HepG2 (cell line): Measurements from ENCODE around the gene IGFBP6. TPM values are rescaled to one million over a fixed set of nuclear protein-coding genes. Genes with fewer than 3 reads are reported as not detected.

Experiments used
- ARNT ChIP-seq: fragments of 450-650 bp; IDR thresholded peaks from 2 replicates; pipeline ENCODE4 v1.6.1; 2017
- ATF4 ChIP-seq, 2 experiments: fragments of 450-650 bp in 1 of 2; sonication (generic) in 1 of 2; formaldehyde crosslinking; IDR thresholded peaks; 2 replicates each; pipeline versions ENCODE4 v1.5.0 to v1.8.0; 2020 to 2022; ENCODE audit warnings: mild to moderate bottlenecking in 1 of 2, missing genetic modification reagents in 1 of 2
- HNF4A ChIP-seq: sonication (generic); formaldehyde crosslinking; IDR thresholded peaks from 2 replicates; pipeline ENCODE4 v1.4.0; 2020; ENCODE audit warnings: missing genetic modification reagents
- PCBP1 ChIP-seq: fragments of 200-400 bp; formaldehyde crosslinking; IDR thresholded peaks from 2 replicates; pipeline ENCODE4 v1.6.1; 2017; ENCODE audit warnings: mild to moderate bottlenecking, low read depth, low read length, borderline replicate concordance
- RELA ChIP-seq: sonication (generic); formaldehyde crosslinking; IDR thresholded peaks from 2 replicates; pipeline ENCODE4 v1.4.0; 2020; ENCODE audit warnings: missing genetic modification reagents
- SIN3A ChIP-seq: IDR thresholded peaks from 2 replicates; pipeline ENCODE4 v1.6.1; 2011; ENCODE audit warnings: low read depth, mild to moderate bottlenecking, control low read depth, low read length, borderline replicate concordance
- SNAI1 ChIP-seq: sonication (generic); formaldehyde crosslinking; IDR thresholded peaks from 2 replicates; pipeline ENCODE4 v1.5.0; 2020; ENCODE audit warnings: mild to moderate bottlenecking, missing genetic modification reagents, borderline replicate concordance
- TERF1 ChIP-seq: sonication (generic); formaldehyde crosslinking; IDR thresholded peaks from 2 replicates; pipeline ENCODE4 v1.8.0; 2022; ENCODE audit warnings: mild to moderate bottlenecking, missing genetic modification reagents, moderate library complexity
- ZBTB38 ChIP-seq: sonication (generic); formaldehyde crosslinking; IDR thresholded peaks from 2 replicates; pipeline ENCODE4 v1.5.1; 2020; ENCODE audit warnings: mild to moderate bottlenecking, missing genetic modification reagents
- ZFP82 ChIP-seq: sonication (generic); formaldehyde crosslinking; IDR thresholded peaks from 2 replicates; pipeline ENCODE4 v1.5.1; 2020; ENCODE audit warnings: mild to moderate bottlenecking, missing genetic modification reagents, borderline replicate concordance
- ZNF543 ChIP-seq: sonication (generic); formaldehyde crosslinking; IDR thresholded peaks from 2 replicates; pipeline ENCODE4 v1.4.0; 2020; ENCODE audit warnings: mild to moderate bottlenecking, missing genetic modification reagents
- ZNF563 ChIP-seq: sonication (generic); formaldehyde crosslinking; IDR thresholded peaks from 2 replicates; pipeline ENCODE4 v1.8.0; 2022; ENCODE audit warnings: mild to moderate bottlenecking, moderate library complexity, missing genetic modification reagents
- ZNF703 ChIP-seq: sonication (generic); formaldehyde crosslinking; IDR thresholded peaks from 2 replicates; pipeline ENCODE4 v1.5.1; 2020; ENCODE audit warnings: missing genetic modification reagents, mild to moderate bottlenecking, moderate library complexity, borderline replicate concordance
- polyA plus RNA-seq, 8 experiments: library from polyadenylated mRNA; depleted of rRNA in 3 of 8; stranded (reverse) in 7 of 8; unstranded in 1 of 8; fragments of >200 nt; fragmentation: Illumina TruSeq in 4 of 8; extraction: Trizol in 4 of 8; gene quantifications; 2 replicates each; pipeline versions ENCODE4 v1.2.1 to v1.2.3, GENCODE V29; 2011 to 2016; ENCODE audit warnings: low read depth in 4 of 8, missing spikeins in 1 of 8, mixed read lengths in 1 of 8; ENCODE audit not compliant: insufficient read depth in 1 of 8
- total RNA-seq, 5 experiments: library from RNA; depleted of rRNA; stranded (reverse); fragments of >200 nt; fragmentation: Illumina TruSeq; extraction: Trizol; gene quantifications; 2 replicates each; pipeline ENCODE4 v1.2.3, GENCODE V29; 2016; ENCODE audit warnings: low read depth in 1 of 5
- TF ChIP-seq, protein P1 (sequence below): sonication (generic); formaldehyde crosslinking; IDR thresholded peaks from one replicate; pipeline ENCODE4 v1.5.1; 2020; ENCODE audit warnings: mild to moderate bottlenecking, missing genetic modification reagents; ENCODE audit errors: not compliant biosample characterization

IGFBP6 gene
- total and polyA plus RNA-seq, 2 of the 13 experiments (the other 11 are each of a cell fraction or from before 2014, with no cell fraction given), result 3.9 to 25.2 TPM

DNA sequence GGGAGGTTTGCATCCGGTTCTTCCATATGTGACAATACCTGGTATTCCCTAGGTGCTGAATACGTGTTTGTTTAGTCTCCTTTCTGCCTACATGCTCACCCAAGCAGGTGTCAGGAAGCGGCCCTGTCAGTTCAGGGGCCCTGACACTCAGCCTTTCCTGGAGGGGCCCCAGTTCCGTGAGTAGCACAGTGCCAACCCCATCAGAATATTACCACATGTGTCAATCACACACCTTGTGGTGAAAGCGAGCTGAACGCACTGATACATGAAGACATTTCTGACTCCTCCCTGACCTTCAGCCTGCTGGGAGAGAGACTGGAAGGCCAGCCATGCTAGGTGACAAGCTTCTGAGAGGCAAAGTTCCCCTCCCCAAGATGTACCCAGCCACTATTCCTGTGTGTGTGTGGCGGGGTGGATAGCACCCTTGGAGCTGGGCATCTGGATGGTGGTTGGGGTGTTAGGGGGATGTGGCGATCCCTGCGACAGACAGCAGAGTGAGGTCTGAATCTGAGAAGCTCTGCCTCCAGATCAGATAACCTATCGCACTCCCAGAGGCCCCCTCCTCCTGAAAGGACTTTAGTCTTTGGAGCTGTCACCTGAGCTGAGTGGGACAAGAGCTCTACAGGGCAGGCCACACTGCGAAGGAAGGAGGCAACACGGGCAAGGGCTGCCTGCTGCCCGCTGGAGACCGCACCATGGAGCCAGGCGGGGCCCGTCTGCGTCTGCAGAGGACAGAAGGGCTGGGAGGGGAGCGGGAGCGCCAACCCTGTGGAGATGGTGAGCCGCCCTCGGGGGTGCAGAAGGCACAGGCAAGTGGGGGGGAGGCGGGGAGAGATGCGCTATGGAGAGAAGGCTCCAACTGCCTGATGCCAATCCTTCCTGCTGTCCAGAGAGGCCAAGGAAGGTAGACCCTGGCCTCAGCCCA, 5.7 kb downstream of the IGFBP6 start, which contains the start of gene SOAT2 (continued):
- TF ChIP-seq, protein P1, sequence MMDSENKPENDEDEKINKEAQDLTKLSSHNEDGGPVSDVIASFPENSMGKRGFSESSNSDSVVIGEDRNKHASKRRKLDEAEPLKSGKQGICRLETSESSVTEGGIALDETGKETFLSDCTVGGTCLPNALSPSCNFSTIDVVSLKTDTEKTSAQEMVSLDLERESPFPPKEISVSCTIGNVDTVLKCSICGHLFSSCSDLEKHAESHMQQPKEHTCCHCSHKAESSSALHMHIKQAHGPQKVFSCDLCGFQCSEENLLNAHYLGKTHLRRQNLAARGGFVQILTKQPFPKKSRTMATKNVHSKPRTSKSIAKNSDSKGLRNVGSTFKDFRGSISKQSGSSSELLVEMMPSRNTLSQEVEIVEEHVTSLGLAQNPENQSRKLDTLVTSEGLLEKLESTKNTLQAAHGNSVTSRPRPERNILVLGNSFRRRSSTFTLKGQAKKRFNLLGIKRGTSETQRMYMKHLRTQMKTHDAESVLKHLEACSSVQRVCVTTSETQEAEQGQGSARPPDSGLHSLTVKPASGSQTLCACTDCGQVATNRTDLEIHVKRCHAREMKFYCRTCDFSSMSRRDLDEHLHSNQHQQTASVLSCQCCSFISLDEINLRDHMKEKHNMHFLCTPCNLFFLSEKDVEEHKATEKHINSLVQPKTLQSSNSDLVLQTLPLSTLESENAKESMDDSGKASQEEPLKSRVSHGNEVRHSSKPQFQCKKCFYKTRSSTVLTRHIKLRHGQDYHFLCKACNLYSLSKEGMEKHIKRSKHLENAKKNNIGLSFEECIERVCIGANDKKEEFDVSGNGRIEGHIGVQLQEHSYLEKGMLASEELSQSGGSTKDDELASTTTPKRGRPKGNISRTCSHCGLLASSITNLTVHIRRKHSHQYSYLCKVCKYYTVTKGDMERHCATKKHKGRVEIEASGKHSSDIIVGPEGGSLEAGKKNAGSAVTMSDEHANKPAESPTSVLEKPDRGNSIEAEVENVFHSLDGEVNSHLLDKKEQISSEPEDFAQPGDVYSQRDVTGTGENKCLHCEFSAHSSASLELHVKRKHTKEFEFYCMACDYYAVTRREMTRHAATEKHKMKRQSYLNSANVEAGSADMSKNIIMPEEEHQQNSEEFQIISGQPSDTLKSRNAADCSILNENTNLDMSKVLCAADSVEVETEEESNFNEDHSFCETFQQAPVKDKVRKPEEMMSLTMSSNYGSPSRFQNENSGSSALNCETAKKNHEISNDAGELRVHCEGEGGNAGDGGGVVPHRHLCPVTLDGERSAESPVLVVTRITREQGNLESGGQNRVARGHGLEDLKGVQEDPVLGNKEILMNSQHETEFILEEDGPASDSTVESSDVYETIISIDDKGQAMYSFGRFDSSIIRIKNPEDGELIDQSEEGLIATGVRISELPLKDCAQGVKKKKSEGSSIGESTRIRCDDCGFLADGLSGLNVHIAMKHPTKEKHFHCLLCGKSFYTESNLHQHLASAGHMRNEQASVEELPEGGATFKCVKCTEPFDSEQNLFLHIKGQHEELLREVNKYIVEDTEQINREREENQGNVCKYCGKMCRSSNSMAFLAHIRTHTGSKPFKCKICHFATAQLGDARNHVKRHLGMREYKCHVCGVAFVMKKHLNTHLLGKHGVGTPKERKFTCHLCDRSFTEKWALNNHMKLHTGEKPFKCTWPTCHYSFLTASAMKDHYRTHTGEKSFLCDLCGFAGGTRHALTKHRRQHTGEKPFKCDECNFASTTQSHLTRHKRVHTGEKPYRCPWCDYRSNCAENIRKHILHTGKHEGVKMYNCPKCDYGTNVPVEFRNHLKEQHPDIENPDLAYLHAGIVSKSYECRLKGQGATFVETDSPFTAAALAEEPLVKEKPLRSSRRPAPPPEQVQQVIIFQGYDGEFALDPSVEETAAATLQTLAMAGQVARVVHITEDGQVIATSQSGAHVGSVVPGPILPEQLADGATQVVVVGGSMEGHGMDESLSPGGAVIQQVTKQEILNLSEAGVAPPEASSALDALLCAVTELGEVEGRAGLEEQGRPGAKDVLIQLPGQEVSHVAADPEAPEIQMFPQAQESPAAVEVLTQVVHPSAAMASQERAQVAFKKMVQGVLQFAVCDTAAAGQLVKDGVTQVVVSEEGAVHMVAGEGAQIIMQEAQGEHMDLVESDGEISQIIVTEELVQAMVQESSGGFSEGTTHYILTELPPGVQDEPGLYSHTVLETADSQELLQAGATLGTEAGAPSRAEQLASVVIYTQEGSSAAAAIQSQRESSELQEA (CRISPR knock-in tag), result no peak
- TF ChIP-seq RELA (CRISPR knock-in tag) (no peak), ZBTB38 (no peak), TERF1 (CRISPR knock-in tag) (peak; percentile 82; the same call in 1 of the 2 replicates), SNAI1 (0 out of 2 replicates have a peak, but pooled peaks have one; percentile 15), ZFP82 (CRISPR knock-in tag) (no peak), SIN3A (0 out of 2 replicates have a peak, but pooled peaks have one; percentile 8), ZNF703 (no peak), ARNT (no peak), ZNF543 (CRISPR knock-in tag) (peak; percentile 45; the same call in 1 of the 2 replicates), PCBP1 (0 out of 2 replicates have a peak, but pooled peaks have one; percentile 30), ZNF563 (0 out of 2 replicates have a peak, but pooled peaks have one; percentile 9), HNF4A (peak; percentile 95), ATF4 (CRISPR knock-in tag; IDR thresholded peaks at IDR 0.05) (no peak)
